DMS53 (cell line): ENCODE measurements around the gene SPATA31C1.
A peak's percentile ranks its signal among the peaks of the same experiment; 100 is the strongest.
"Not testable (repeated sequence)": the region's sequence is repeated elsewhere in the genome, so short reads cannot be mapped to it uniquely, and the experiment has no call there.

Experiments used
- DNase-seq: peaks from one replicate; lab custom pipeline; 2025; lab: John Stamatoyannopoulos, UW

Gene SPATA31C1

GRCh38 chr9:87938336-87938735 lies 20.6 kb downstream of the SPATA31C1 start:
- not testable (repeated sequence) for DNase-seq

- not testable (repeated sequence) for DNase-seq
Observed at GRCh38 chr9:87939096-87939495, 21.3 kb downstream of the SPATA31C1 start.

GRCh38 chr9:87944096-87944495 lies 26.3 kb downstream of the SPATA31C1 start:
- DNase-seq = no peak

- no peak for DNase-seq
Observed at GRCh38 chr9:87944682-87945081, 26.9 kb downstream of the SPATA31C1 start.

GRCh38 chr9:87950296-87950695 lies 32.5 kb downstream of the SPATA31C1 start:
- no peak for DNase-seq

- DNase-seq = peak; percentile 42
Observed at GRCh38 chr9:87950765-87951488, 33.2 kb downstream of the SPATA31C1 start.

- DNase-seq = no peak
Observed at GRCh38 chr9:87954230-87954629, 36.5 kb downstream of the SPATA31C1 start.

GRCh38 chr9:87957839-87958238 lies 40.1 kb downstream of the SPATA31C1 start:
- DNase-seq = no peak

GRCh38 chr9:87958591-87958990 lies 40.8 kb downstream of the SPATA31C1 start:
- no peak for DNase-seq

- no peak for DNase-seq
Observed at GRCh38 chr9:87959916-87960581, 42.3 kb downstream of the SPATA31C1 start.

- DNase-seq = no peak
Observed at GRCh38 chr9:87963770-87964169, 46.0 kb downstream of the SPATA31C1 start.

- no peak for DNase-seq
Observed at GRCh38 chr9:87964826-87965225, 47.1 kb downstream of the SPATA31C1 start.

- no peak for DNase-seq
Observed at GRCh38 chr9:87968155-87968554, 50.4 kb downstream of the SPATA31C1 start.

GRCh38 chr9:87970602-87971001 lies 52.8 kb downstream of the SPATA31C1 start:
- DNase-seq = no peak

- DNase-seq = no peak
Observed at GRCh38 chr9:87973122-87973521, 55.4 kb downstream of the SPATA31C1 start.
